DOHH2 (cell line): ENCODE results near the gene KCP.

Source experiments
- CTCF ChIP-seq: fragments of 200-600 bp; sonication (generic); IDR thresholded peaks from one replicate; pipeline ENCODE4 v1.5.1; 2014; ENCODE audit warnings: antibody characterized with exemption, mild to moderate bottlenecking, low read depth, low read length; ENCODE audit not compliant: poor library complexity, severe bottlenecking
- EZH2phosphoT487 ChIP-seq: fragments of 200-600 bp; sonication (generic); IDR thresholded peaks from 2 replicates; pipeline ENCODE4 v1.6.1; 2017; ENCODE audit warnings: borderline replicate concordance, mild to moderate bottlenecking, antibody characterized with exemption, low read length, moderate library complexity, mixed read lengths

- no peak for TF ChIP-seq CTCF
- no peak for TF ChIP-seq EZH2phosphoT487
Measured at GRCh38 chr7:128846781-128847444, 63.6 kb downstream of the KCP start.
